GM19463 (cell line): Measurements from ENCODE around the gene SKIL.

Experiments used
- ATAC-seq: cut with Tn5 transposase; IDR thresholded peaks from one replicate; pipeline ENCODE4 v1.9.1; 2021; ENCODE audit warnings: mild to moderate bottlenecking, moderate library complexity; ENCODE audit not compliant: unreplicated experiment

The SKIL gene

DNA sequence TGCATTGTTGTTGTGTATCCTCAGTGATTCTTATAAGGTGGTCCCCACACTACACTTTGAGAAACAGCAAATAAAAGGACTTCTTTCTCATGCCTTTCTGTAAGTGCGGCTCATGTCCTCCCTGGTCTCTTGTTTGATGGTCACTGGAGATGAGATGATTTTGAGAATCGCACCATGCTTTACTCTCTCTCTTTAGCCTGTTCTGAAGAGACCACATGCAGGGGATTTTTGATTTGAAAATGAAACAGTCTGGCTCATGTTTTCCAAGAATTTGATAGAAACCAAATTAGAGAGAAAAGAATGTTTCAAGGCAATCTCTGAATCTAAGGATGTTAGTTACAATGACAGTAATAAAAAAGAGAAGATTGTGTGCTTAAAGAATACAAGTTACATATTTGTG, 79.2 kb downstream of the SKIL start:
- ATAC-seq: no peak

DNA sequence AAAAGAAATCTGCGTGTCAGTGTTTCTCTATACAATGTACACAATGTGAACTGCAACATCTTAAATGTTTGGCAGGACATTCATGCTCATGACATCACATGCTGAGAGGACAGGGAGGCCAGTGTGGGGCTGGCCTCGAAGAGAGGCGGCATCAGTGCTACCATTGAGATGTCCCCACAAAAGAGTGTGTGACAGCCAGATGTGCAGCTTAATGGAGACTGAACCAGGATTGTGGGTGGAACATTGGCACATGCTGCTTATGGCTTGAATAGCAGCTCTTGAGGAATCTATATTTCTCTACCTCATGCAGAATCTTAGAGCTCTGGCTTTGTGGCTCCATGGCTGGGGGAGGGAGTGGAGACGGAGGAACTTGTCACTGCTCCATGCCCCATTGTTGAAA, 79.7 kb downstream of the SKIL start:
- ATAC-seq: no peak

DNA sequence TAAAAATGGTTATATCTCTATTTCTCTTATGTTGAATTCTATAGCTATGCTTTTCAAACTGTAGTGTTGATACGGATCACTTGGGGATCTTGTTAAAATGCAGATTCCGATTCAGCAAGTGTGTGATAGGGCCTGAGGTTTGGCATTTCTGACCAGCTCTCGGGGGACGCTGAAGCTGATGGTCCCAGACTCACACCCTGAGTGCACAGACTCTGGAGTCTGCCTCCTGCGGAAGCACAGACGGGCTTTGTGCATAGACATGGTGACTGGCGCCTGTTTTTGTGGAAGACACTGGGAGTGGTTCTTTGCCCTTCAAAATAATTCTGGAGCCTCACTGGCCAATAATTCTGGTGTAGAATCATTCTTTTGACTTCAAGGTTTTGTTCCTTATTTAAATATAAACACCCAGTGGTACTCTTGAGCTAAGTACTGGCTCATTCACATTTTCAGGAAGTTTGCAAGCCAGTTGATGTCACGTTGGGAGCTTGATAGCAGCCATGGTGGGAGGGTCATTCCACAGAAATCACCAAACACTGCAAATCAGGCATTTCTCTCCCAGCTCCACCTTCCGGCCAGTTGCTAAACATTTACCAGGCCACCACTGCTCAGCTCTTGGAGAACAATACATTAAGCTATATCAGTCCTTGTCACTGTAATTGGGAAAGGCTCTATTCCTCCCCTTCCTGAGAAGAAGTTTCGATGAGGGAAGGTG, 80.3 kb downstream of the SKIL start:
- no peak for ATAC-seq

DNA sequence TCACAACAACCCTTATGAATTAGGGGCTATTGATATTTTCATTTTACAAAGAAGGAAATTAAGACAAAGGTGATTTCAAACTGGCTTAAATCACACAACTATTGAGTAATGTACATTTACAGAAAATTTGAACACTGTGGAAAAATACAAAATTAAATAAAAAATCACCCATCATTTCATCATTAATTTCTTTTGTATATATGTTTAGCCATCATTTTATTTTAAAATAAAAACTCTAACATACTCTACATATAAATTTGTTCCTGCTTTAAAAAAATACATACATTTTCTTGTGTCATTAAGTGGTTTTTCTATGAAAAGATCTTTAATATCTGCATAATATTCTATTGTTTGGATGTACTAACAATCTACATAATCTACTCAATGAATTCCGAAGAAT, 81.3 kb downstream of the SKIL start:
- no peak for ATAC-seq

DNA sequence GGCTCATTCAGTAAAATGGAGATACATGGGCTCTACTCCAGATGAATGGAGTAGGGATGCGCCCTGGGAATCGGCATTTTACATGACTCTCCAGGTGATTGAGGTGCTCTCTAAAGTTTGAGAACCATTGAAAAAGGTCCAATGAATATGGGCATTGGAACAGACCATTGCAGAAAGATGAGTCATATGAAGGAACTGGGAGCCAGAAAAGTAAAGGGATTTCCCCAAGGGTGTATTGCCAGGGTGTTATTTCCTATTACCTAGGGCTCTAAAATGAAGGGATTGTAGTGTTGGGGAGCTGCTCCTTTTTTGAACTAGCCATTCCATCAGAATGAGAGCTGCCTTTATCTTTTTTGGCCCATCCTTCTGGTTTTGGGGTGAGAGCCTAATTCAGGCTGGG, 82.8 kb downstream of the SKIL start:
- no peak for ATAC-seq

DNA sequence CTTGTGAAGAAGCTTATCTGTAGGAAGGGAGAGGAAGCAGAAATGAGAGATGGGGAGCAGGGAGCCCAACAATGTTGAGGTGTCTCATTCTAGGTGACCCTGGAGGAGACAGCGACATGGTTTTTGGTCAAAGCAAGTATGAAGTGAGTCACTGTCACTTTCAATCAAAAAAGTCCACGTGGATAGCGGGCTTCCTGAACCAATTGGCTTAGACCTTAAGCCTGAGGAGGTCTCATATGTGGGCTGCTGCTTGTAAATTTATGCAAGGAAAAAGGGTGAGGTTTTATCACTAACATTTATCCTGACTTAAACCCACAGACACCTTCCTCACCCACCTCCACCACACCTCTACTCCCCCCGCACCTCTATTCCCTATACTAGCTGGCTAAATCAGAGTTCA, 83.9 kb downstream of the SKIL start:
- no peak for ATAC-seq

DNA sequence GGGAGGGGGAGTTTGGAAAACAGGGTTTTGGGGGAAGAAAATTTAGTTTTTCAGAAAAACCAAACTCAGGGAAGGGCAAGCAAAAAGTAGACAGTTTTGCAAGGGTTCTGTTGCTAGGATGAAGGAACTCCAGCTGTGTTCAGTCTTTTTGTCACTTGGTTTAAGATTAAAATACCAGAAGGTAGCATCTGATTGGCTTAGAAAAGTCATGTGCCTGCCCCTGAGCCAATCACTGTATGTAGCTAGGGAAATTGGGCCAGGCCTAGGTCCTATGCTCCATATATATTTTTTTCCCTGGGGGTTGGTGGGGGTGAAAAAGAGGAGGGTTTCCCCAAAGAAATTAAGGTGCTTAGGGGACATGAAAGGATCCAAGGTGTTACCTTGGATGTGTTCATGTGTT, 85.4 kb downstream of the SKIL start:
- ATAC-seq: no peak

DNA sequence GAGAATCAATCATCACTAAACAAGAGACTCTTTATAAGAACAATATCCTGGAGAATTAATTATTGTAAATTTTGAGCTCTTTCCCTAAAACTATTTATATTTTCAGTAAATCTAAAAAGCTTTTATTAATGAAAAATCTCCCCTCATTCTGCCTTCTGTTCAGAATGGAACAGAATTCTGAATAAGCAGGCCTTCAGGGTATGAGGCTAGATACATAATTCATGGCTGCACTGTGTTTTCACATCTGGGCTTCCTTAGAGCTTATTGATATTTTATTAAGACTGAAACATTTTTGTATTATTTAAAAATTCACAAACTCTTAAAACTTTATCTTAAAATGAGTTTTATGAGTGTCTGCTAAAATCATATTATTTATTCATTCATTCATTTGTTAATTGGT, 85.9 kb downstream of the SKIL start:
- no peak for ATAC-seq
